Medulla oblongata (tissue), 1 donor: ENCODE measurements around the gene FOXE1.

Experiments used
- DNase-seq: peaks from one replicate; pipeline ENCODE4 v3.0.0-alpha.2; 2015; ENCODE audit errors: extremely low spot score

Gene FOXE1

GRCh38 chr9:97848480-97849237 is 4.4 kb upstream of the FOXE1 start:
- no peak for DNase-seq

GRCh38 chr9:97849980-97850379 is 3.0 kb upstream of the FOXE1 start:
- DNase-seq, result no peak

GRCh38 chr9:97850746-97851445 is 2.1 kb upstream of the FOXE1 start:
- no peak for DNase-seq

DNA sequence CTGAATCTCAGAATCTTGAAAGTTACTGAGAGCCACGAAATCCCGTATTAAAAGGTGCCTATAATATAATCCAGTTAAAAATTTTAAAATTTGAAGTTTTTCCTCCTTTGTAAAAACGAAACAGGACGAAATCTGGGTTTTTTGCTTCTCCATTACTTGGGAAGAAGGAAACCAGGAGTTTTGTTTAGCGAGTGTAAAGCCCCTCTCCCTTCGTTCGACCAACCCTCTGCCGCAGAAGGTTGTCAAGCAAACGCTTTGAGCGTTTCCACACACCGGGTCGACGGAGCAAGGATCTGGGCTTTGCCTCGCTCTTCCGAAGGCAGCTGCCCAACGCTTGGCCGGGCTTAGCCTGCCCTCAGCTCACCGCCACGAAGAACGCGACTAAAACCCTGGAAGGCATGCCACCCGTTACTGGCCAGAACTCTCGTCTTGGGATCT is 1.6 kb upstream of the FOXE1 start:
- DNase-seq, result no peak

DNA sequence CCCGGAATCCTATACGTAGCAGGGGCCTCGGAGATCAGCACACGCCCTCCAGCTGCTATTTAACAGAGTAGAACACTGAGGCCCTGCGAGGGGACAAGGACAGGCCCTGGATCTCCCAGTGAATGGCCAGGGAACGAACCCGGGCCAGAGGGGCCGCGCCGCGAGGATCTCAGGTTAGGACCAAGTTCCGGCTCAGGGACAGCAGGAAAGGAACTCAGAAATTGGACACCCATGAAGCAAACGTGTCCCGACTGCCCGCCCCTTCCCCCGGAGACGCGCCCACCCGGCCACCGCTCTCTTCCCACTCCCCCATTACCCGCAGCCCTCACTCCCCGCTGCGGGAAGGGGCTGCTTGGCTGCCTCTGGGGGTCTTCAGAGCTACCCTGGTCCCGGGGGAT is 1.0 kb upstream of the FOXE1 start:
- DNase-seq, result no peak

- DNase-seq, result no peak
Measured at GRCh38 chr9:97852399-97853055, 499 bp upstream of the FOXE1 start.

- no peak for DNase-seq
Measured at GRCh38 chr9:97853844-97854695, 1.0 kb downstream of the FOXE1 start.

GRCh38 chr9:97854696-97855485 is 1.9 kb downstream of the FOXE1 start:
- DNase-seq, result no peak

DNA sequence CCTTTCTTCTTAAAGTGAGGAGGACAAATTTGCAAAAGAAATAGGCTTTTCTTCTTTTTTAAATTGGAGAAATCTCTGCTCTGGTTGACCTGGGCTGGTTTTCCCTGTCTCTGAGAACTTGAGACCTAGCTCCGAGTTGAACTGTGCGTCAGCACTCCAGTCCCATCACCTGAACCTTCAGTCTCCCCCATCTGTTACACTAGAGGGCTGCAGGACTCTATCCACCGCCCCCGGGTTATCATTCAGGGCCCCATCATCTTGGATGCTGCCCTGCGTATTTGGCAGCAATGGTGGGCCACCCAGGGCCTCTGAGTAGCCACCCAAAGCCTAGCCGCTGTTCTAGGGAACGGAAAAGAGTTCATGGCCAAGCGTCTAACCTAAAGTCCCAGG is 2.5 kb downstream of the FOXE1 start:
- DNase-seq, result no peak

- DNase-seq, result no peak
Measured at GRCh38 chr9:97855899-97856298, 2.9 kb downstream of the FOXE1 start.

DNA sequence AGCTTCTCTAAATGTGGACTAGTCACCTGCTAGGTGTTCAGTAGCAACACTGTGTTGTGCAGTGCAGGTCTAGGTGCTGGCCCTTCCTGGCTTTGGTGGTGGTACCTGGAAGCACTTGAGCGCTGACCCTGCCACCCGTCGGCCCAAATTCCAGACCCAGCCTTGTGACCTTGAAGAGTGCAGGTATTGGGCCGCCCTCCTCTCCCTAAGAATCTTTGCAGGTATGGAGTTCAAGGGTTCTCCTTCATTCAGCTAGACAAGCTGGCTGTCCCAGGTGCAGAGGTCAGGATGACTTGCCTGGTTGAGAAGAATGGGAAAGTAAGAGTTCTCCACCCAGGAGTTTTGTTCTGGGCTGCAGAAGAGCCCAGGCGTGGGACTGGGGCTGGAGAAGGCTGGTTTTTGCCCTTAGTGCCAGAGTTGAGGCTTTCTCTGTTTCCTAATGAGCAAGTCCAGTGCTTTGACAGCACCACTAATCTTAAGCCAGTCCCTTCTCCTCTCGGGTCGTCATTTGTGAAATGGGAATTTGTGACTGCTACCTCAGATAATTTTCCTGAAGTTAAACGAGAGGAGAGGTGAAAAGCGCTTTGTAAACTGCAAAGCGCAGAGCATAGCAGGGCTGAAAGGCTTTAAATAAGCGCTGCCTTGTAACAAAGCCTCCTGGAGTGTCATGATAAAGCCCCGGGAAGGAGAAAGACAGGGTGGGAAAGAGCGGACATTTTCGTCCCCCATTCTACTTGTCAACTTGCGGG is 4.0 kb downstream of the FOXE1 start:
- no peak for DNase-seq

DNA sequence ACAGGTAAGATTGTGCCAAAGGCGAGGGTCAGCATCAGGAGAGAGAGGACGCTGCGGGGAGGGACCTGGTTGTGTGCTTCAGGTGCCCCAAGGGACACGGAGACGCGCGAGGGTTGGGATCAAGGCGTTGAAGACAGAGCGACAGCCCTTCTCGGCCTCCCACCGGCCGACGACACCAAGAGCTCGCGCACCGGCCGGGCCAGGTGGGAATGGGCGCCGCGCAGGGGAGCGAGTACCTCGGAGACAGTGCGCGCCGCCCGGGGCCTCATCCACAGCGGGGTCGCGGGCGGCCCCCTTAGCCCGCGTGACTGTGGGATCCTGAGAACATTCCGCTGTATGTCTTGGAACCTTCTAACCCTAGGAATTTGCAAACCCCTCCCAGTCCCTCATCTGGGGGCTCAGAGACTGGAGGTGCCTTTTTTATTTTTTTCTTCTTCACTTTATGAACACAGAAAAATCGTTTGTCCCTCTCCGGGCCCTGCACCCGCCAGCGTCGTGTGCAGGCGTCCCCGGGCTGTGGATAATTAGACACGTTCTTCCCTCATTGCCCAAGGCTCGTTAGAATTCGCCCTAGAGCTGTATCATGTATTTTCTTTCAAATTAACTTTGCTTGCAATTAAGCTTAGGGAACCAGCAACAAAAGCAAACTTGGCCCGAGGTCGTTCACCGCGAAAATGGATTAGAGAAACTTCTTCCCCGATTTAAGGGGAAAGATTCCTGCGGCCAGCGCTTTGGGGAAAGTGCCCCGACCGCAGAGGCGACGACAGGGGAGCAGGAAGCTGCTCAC is 4.8 kb downstream of the FOXE1 start:
- no peak for DNase-seq

GRCh38 chr9:97858393-97858713 is 5.3 kb downstream of the FOXE1 start:
- no peak for DNase-seq

- DNase-seq, result no peak
Measured at GRCh38 chr9:97858826-97859225, 5.8 kb downstream of the FOXE1 start.

GRCh38 chr9:97859346-97859745 is 6.3 kb downstream of the FOXE1 start:
- DNase-seq, result no peak

GRCh38 chr9:97860451-97861147 is 7.6 kb downstream of the FOXE1 start:
- DNase-seq, result no peak

GRCh38 chr9:97861148-97861475 is 8.1 kb downstream of the FOXE1 start:
- DNase-seq, result no peak

- no peak for DNase-seq
Measured at GRCh38 chr9:97863314-97863713, 10.3 kb downstream of the FOXE1 start.

GRCh38 chr9:97864396-97864795 is 11.4 kb downstream of the FOXE1 start:
- DNase-seq, result no peak
